ENCODE data around the gene COL27A1. TPM values are rescaled to one million over a fixed set of nuclear protein-coding genes. Genes with fewer than 3 reads are reported as not detected.

COL27A1 gene
- total and polyA plus RNA-seq, 2 donors (not counting 3 experiments of a cell fraction or from before 2014, with no cell fraction given), result 14.7 to 49.1 TPM

DNA sequence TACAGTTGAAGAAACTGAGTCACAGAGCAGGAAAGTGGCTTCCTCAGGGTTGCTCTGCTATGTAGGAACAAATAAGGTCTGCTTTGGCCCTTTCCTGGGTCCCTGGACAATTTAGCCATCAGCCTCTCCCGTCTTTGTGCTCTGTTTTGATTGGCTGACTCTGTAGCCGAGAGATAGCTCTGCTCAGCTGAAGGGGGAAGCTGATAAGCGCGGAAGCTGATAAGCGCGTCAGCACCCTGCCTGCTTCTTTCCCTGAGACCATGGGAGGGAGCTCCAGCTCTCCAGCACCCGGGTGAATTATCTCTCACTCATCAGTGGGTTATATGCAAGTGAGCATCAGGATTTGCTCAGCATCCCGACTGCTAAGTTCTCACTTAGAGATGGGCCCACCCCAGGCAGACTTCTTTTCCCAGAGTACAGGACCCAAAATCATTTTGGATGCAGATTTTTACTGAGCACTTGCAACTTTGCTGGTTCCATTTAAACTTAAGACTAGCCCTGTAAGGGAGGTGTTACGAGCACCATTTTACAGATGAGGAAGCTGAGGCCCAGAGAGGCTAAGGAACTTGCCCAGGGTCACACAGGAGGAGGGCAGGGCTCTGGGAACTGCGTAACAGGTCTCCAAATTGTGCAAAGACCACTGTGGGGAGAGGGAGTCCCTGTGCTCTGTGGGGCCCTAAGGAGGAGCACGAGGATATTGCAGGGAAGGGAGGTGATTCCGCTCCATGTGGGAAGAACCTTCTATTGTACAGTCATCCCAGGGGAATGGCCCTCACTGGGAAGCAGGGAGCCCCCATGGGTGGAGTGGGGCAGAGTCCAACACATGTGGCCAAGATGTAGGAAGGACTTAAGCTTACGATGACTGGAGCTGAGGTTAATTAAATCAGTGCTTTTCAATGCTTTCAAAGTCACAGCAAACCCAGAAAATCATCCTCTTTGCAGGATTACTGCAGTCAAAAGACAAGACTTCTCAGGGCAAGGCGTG lies 83.8 kb downstream of the COL27A1 start:
- Histone ChIP-seq H3K9ac (replicated peaks; ENCODE audit: extremely low read depth, insufficient read depth, low read length) (no peak overlapping the region), H3K27ac (ENCODE audit: insufficient read depth, low read depth, low read length) (no peak overlapping the region), H3K4me1 (ENCODE audit: control insufficient read depth, extremely low read depth, insufficient read depth, low read length) (peaks cover 8% of the 10 kb centered on the region), H3K4me3 (replicated peaks in 1 of 3; ENCODE audit: insufficient read depth in 1 of 3, low read depth in 1 of 3, low read length in 3 of 3) (no peak overlapping the region), H3K9me1 (replicated peaks; ENCODE audit: control insufficient read depth, extremely low read depth, insufficient read depth, low read length) (no peaks in the 10 kb centered on the region), H3K27me3 (ENCODE audit: control insufficient read depth in 2 of 2, insufficient read depth in 2 of 2, low read length in 2 of 2) (no peaks in the 10 kb centered on the region), H2AFZ (ENCODE audit: low read depth, low read length) (no peak overlapping the region), H3K79me2 (ENCODE audit: control insufficient read depth, insufficient read depth, low read length) (no peaks in the 10 kb centered on the region), H4K20me1 (replicated peaks; ENCODE audit: control insufficient read depth, extremely low read depth, insufficient read depth, low read length) (no peaks in the 10 kb centered on the region), H3K36me3 (ENCODE audit: control insufficient read depth in 2 of 2, extremely low read depth in 1 of 2, insufficient read depth in 2 of 2, low read length in 2 of 2) (peaks cover 0 to 6% of the 10 kb centered on the region in 2 experiments), H3K9me3 (replicated peaks; ENCODE audit: control insufficient read depth, insufficient read depth, low read length) (no peaks in the 10 kb centered on the region), H3K4me2 (ENCODE audit: insufficient read depth, low read length) (no peak overlapping the region)
- POLR2A ChIA-PET, result no interaction called here
- no TSS peak for BruUV-seq (replicated peaks)
- CTCF ChIA-PET, result interaction anchor here (0.9 to 3.7 kb wide), 23 partner anchors 9 to 157 kb away, joined by 3 to 37 read pairs (median 5); partner anchors contain the start of gene COL27A1
- intact Hi-C loops (cut with micrococcal nuclease) (loop anchor here (5.0 kb wide), 1 partner anchor 48 kb away; no protein-coding TSS in a partner anchor), dilution Hi-C loops (cut with MboI; ENCODE audit: extremely low pct_ligation_motif_present, low sequenced_read_pairs) (no loop called here)
- no peak for TF ChIP-seq POLR2A (IDR thresholded peaks at IDR 0.05; ENCODE audit: low read depth, low read length)
- TF ChIP-seq GATA2 (IDR thresholded peaks at IDR 0.05; ENCODE audit: insufficient read depth, insufficient read length, low read depth, low read length), result peak; percentile 83
- TF ChIP-seq JUN (IDR thresholded peaks at IDR 0.05; ENCODE audit: borderline replicate concordance, insufficient read depth, insufficient read length, low read depth), result no peak
- TF ChIP-seq EZH2 (IDR thresholded peaks at IDR 0.05; ENCODE audit: borderline replicate concordance, low read depth, low read length, severe bottlenecking), result no peak
- TF ChIP-seq, protein P1, sequence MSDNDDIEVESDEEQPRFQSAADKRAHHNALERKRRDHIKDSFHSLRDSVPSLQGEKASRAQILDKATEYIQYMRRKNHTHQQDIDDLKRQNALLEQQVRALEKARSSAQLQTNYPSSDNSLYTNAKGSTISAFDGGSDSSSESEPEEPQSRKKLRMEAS (IDR thresholded peaks at IDR 0.05; ENCODE audit: insufficient read depth, insufficient read length), result no peak
- no peak for TF ChIP-seq POLR2AphosphoS5 (IDR thresholded peaks at IDR 0.05; ENCODE audit: insufficient read depth, low read depth, low read length)
- no peak for TF ChIP-seq MYC (IDR thresholded peaks at IDR 0.05; ENCODE audit: low read depth, low read length)
- TF ChIP-seq FOS (IDR thresholded peaks at IDR 0.05; ENCODE audit: borderline replicate concordance, insufficient read depth, low read length), result no peak
- TF ChIP-seq, protein P2, sequence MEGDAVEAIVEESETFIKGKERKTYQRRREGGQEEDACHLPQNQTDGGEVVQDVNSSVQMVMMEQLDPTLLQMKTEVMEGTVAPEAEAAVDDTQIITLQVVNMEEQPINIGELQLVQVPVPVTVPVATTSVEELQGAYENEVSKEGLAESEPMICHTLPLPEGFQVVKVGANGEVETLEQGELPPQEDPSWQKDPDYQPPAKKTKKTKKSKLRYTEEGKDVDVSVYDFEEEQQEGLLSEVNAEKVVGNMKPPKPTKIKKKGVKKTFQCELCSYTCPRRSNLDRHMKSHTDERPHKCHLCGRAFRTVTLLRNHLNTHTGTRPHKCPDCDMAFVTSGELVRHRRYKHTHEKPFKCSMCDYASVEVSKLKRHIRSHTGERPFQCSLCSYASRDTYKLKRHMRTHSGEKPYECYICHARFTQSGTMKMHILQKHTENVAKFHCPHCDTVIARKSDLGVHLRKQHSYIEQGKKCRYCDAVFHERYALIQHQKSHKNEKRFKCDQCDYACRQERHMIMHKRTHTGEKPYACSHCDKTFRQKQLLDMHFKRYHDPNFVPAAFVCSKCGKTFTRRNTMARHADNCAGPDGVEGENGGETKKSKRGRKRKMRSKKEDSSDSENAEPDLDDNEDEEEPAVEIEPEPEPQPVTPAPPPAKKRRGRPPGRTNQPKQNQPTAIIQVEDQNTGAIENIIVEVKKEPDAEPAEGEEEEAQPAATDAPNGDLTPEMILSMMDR (IDR thresholded peaks at IDR 0.05; ENCODE audit: extremely low read depth in 1 of 2, insufficient read depth in 1 of 2, low read depth in 1 of 2, low read length in 2 of 2), result peak in 1 of 2 donors; percentile 50
- FAIRE-seq, result peak; percentile 73
- DNase-seq (ENCODE audit: low read depth, low spot score), result peak; percentile 51

All from endothelial cell of umbilical vein (primary cell).